ENCODE measurements around the gene PLXNC1.

- TF ChIP-seq CTCF (IDR thresholded peaks at IDR 0.05; ENCODE audit: insufficient read depth, low read length) = no peak
- TF ChIP-seq REST (IDR thresholded peaks at IDR 0.05; ENCODE audit: insufficient replicate concordance, low read depth) = no peak
Observed at GRCh38 chr12:94145191-94145983, 3.0 kb upstream of the PLXNC1 start.

All from HL-60 (cell line).